T-helper 2 cell treated with Interferon-gamma antibody and Interleukin-4, amounts not matched to agents 5 μg/mL and 100 μg/mL, for 36 hours (primary cell): ENCODE data around the gene PRLR.
"Not testable (repeated sequence)": the region's sequence is repeated elsewhere in the genome, so short reads cannot be mapped to it uniquely, and the experiment has no call there.

ENCODE experiments used
- DNase-seq: peaks from one replicate; pipeline ENCODE4 v3.0.0; 2021; ENCODE audit warnings: low spot score
- H3K27ac Mint-ChIP-seq: one replicate; pipeline ENCODE4 v1.8.0; 2021; ENCODE audit warnings: mild to moderate bottlenecking, mixed read lengths
- H3K27me3 Mint-ChIP-seq: one replicate; pipeline ENCODE4 v1.8.0; 2021; ENCODE audit warnings: low read depth, mixed read lengths
- H3K36me3 Mint-ChIP-seq: one replicate; pipeline ENCODE4 v1.8.0; 2021; ENCODE audit warnings: low read depth, mixed read lengths
- H3K4me1 Mint-ChIP-seq: one replicate; pipeline ENCODE4 v1.8.0; 2021; ENCODE audit warnings: low read depth, mixed read lengths
- H3K4me3 Mint-ChIP-seq: one replicate; pipeline ENCODE4 v1.8.0; 2022; ENCODE audit warnings: mild to moderate bottlenecking, moderate library complexity, mixed read lengths
- H3K9me3 Mint-ChIP-seq: one replicate; pipeline ENCODE4 v1.8.0; 2021; ENCODE audit warnings: mixed read lengths

The PRLR gene

DNA sequence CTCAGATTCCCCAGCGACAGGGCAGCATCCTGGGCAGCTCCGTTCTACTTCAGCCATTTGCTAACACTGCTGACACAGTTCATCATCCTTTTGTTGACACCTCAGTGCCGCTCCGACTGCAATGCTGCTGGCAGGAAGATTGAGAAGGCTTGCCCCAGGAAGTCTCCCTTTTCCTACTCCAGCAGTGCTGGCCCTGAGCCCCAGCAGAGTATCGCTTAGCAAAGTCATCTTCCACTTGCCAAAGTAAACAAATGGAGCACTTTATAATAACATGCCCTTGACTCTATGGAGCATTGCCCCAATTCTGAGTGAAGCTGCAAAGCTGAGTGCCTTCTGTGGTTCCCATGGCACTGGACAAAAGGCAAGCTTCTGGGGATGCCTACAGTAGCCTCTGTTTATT is 32.2 kb downstream of the PRLR start:
- H3K27me3 Mint-ChIP-seq = peaks cover 8% of the 10 kb centered on the region
- no peak for DNase-seq
- no peaks in the 10 kb centered on the region for H3K9me3 Mint-ChIP-seq
- H3K4me1 Mint-ChIP-seq = no peaks in the 10 kb centered on the region
- H3K27ac Mint-ChIP-seq = no peak overlapping the region
- H3K36me3 Mint-ChIP-seq = no peaks in the 10 kb centered on the region
- no peak overlapping the region for H3K4me3 Mint-ChIP-seq

DNA sequence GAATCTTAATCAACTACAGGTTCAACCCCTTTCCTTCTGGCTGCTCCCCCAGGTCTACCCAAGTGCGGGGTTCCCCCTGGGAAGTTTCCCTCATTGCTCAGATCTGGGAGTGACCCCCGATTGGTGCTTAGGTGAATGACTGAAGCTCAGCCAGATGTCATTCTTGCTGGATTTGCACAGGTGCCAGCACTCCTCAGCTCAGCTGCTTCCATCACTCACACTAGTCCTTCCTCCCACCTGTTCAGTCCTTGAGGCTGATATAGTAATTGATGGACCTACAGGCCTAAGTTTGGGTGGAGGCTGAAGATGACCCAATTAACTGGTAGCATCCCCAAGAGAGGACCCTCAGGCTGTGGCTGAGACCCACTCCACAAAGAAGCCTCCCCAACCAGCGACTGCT is 32.9 kb downstream of the PRLR start:
- no peak for DNase-seq
- no peaks in the 10 kb centered on the region for H3K36me3 Mint-ChIP-seq
- H3K27me3 Mint-ChIP-seq = peaks cover 8% of the 10 kb centered on the region
- H3K4me3 Mint-ChIP-seq = no peak overlapping the region
- H3K27ac Mint-ChIP-seq = no peak overlapping the region
- H3K9me3 Mint-ChIP-seq = no peaks in the 10 kb centered on the region
- no peaks in the 10 kb centered on the region for H3K4me1 Mint-ChIP-seq

DNA sequence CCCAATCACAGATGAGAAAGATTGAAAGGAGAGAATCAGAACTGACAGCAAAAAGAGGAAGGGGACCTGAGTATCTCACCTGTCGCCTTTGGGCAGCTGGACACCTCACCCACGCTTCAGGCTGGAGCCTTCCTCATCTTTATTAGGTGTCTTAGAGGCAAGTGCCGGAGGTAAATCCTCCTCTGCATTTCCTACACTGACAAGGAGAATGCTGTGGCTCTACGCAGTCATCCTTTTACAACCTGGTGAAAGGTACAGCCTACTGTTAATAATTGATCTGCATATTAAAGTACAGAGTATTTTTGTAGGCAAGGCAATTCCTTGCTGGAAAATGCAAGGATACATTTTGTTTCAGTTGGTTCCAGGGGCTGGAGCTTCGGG is 34.8 kb downstream of the PRLR start:
- peaks cover 5% of the 10 kb centered on the region for H3K27me3 Mint-ChIP-seq

DNA sequence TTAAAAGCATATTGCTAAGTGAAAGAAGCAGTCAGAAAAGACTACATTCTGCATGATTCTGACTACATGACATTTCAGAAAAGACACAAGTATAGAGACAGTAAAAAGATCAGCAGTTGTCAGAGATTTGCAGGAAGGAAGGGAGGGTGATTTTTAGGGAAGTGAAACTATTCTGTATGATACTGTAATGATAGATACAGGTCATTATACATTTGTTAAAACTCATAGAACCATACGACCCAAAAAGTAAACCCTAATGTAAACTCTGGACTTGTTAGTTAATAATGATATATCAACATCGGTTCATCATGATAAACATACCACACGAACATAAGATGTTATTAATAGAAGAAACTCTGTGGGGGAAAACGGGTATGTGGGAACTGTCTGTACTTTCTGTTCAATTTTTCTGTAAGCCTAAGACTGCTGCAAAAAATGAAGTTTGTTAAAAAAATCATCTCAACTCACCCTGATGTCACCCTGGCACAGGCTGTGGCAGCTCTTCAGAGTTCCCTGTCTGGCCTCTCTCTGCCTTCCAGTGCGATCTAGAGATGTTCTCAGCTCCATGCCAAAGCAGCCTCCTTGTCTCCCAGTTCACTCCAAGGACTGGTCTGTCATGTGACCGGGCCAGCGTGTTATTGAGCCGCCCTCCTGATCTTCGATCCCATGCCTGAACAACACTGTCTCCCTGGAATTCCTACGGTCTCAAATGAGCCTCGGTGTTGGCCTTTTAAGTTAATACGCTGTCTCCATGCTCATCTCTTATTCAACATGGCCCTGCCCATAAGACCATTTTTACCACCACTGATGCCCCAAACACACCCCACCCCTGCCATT is 35.4 kb downstream of the PRLR start:
- Mint-ChIP-seq H3K36me3 (no peaks in the 10 kb centered on the region), H3K9me3 (no peaks in the 10 kb centered on the region), H3K4me1 (no peaks in the 10 kb centered on the region), H3K4me3 (no peak overlapping the region), H3K27me3 (peaks cover 3% of the 10 kb centered on the region), H3K27ac (no peak overlapping the region)
- no peak for DNase-seq

More for the DNA sequence above, 34.8 kb downstream of the PRLR start:
- Mint-ChIP-seq H3K4me3 (no peak overlapping the region), H3K27ac (no peak overlapping the region), H3K36me3 (no peaks in the 10 kb centered on the region), H3K9me3 (no peaks in the 10 kb centered on the region), H3K4me1 (no peaks in the 10 kb centered on the region)
- DNase-seq = no peak

DNA sequence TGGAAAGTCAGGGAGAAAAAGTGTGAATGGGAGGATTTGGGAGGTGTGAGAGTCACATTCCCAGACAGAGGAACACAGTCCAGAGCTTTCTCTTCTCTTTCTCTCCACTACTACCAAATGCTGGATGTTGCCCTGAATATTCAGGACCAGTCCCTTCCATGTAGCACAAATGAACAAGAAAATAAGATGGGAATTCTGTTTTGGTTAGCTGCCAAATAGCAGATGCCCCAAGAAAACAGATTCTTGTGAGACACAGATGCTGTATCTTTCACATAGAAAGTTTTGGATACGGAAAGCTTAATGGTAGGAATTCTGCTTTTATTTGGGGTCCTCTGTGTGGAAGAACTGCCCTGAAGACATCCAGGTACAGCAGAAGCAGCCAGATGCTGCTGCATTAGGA is 37.8 kb downstream of the PRLR start:
- no peak overlapping the region for H3K4me3 Mint-ChIP-seq
- H3K36me3 Mint-ChIP-seq = no peaks in the 10 kb centered on the region
- H3K4me1 Mint-ChIP-seq = no peaks in the 10 kb centered on the region
- H3K27me3 Mint-ChIP-seq = no peaks in the 10 kb centered on the region
- H3K27ac Mint-ChIP-seq = no peak overlapping the region
- DNase-seq = no peak
- H3K9me3 Mint-ChIP-seq = no peaks in the 10 kb centered on the region

DNA sequence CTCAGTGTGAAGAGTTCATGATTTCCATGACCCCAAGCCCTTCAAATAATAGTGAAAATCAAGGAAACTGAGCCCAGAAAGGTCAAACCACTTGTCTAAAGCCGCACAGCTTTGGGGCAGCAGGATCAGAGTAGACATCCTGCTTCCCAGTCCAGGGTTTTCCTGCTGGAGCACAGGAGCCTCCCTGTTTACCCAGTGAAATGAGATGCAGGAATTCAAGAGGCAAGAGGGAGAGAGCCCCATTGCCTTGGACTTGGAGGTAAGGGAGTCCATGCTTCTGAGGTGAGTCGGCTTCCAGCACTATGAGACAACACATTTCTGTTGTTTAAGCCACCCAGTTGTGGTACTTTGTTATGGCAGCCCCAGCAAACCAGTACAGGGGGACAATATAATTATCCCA is 40.5 kb downstream of the PRLR start:
- not testable (repeated sequence) for H3K36me3 Mint-ChIP-seq, H3K4me3 Mint-ChIP-seq

DNA sequence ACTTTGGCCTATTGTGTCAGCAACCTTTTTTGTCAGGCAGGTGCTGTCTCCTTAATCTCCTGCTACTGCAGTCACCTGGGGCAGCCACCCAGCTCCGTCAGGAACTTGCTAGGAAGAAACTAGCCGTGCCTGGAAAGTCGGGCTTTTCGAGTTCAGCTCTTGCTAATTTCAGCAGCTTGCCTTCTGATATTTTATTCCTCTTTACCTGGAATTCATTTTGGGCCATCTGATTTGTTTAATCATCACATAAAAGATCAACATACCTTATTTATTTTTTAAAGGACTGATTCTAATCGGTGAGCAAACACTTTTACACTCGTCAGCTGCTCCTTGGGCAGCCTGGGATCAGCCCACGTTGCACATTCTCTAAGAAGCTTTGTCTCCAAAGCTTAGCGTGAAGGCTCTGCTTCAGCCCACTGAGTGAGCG is 42.2 kb downstream of the PRLR start:
- H3K4me3 Mint-ChIP-seq = no peak overlapping the region

More for the DNA sequence above, 40.5 kb downstream of the PRLR start:
- not testable (repeated sequence) for H3K27me3 Mint-ChIP-seq, H3K9me3 Mint-ChIP-seq, H3K27ac Mint-ChIP-seq, DNase-seq, H3K4me1 Mint-ChIP-seq

DNA sequence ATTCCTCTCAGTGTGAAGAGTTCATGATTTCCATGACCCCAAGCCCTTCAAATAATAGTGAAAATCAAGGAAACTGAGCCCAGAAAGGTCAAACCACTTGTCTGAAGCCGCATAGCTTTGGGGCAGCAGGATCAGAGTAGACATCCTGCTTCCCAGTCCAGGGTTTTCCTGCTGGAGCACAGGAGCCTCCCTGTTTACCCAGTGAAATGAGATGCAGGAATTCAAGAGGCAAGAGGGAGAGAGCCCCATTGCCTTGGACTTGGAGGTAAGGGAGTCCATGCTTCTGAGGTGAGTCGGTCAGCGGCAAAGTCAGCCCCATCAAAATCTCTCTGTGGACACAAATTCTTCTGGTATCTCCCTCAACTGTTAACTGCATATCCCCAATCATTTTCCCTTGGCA is 42.7 kb downstream of the PRLR start:
- H3K4me3 Mint-ChIP-seq, H3K27ac Mint-ChIP-seq, DNase-seq, H3K9me3 Mint-ChIP-seq, H3K4me1 Mint-ChIP-seq, H3K36me3 Mint-ChIP-seq, H3K27me3 Mint-ChIP-seq: not testable (repeated sequence)

More for the DNA sequence above, 42.2 kb downstream of the PRLR start:
- no peaks in the 10 kb centered on the region for H3K4me1 Mint-ChIP-seq
- DNase-seq = no peak
- no peaks in the 10 kb centered on the region for H3K36me3 Mint-ChIP-seq
- no peak overlapping the region for H3K27ac Mint-ChIP-seq
- peaks cover 2% of the 10 kb centered on the region for H3K27me3 Mint-ChIP-seq
- H3K9me3 Mint-ChIP-seq = no peaks in the 10 kb centered on the region

DNA sequence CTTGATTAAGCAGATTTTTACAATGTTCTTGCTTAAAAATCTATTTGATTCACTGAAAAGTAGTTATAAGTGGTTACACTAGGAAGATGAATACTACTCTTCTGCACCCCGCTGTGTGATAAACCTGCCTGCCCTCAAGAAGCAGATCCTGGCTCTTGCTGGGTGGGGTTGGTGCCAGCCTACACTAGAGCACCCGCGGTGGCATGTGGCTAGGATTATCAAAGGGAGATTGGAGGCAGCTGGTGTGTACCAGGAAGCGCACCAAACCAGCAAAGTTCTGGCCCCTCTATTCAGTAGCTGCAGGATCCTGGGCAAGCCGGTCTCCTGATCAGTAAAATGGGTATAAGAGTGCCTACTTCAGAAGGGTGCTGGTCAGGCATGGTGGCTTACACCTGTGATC is 43.5 kb downstream of the PRLR start:
- Mint-ChIP-seq H3K27ac (no peak overlapping the region), H3K36me3 (no peaks in the 10 kb centered on the region), H3K4me3 (no peak overlapping the region), H3K9me3 (no peaks in the 10 kb centered on the region), H3K27me3 (peaks cover 5% of the 10 kb centered on the region), H3K4me1 (no peaks in the 10 kb centered on the region)
- DNase-seq = no peak

DNA sequence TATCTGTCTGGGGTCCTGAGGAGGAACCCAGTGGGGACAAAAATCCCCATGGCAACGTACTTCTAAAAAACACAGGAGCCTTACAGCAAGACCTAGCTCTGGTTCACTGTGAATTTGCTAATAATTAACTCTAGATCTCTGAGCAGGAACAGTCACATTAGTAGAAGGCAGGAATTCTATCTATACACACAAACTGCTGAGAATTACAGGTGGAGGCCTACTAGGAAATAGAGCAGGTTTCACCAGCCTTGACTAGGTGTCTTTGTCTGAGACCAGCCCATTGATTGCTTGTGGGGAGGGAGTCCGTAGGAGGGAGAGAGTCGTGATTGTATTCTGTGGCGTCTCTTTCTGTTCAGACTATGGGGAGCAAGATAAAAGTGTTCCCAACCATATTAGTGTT is 44.8 kb downstream of the PRLR start:
- no peak for DNase-seq
- Mint-ChIP-seq H3K27ac (no peak overlapping the region), H3K9me3 (no peaks in the 10 kb centered on the region), H3K36me3 (no peaks in the 10 kb centered on the region), H3K27me3 (peaks cover 7% of the 10 kb centered on the region), H3K4me1 (no peaks in the 10 kb centered on the region), H3K4me3 (no peak overlapping the region)

DNA sequence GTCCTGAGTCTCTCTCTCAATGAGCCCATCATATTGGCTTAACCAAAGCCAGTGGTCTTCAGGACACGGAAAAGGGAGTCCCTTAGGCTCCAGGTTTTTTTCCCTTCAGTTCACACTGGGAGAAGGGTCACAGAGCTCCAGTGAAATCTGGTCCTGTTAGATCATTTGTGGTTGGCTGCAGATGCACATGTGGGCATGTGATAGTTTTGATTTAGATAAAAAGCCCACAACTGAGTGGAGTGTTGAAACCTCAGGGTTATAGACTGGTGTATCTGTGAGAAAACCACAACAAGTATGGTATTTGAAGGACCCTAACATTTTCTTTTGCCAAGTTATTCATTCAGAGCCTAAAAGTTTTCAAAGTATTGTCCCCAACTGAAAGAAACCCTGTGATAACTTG is 46.7 kb downstream of the PRLR start:
- no peaks in the 10 kb centered on the region for H3K9me3 Mint-ChIP-seq
- H3K4me3 Mint-ChIP-seq = no peak overlapping the region
- peaks cover 9% of the 10 kb centered on the region for H3K27me3 Mint-ChIP-seq
- DNase-seq = no peak
- no peaks in the 10 kb centered on the region for H3K36me3 Mint-ChIP-seq
- no peak overlapping the region for H3K27ac Mint-ChIP-seq
- no peaks in the 10 kb centered on the region for H3K4me1 Mint-ChIP-seq

DNA sequence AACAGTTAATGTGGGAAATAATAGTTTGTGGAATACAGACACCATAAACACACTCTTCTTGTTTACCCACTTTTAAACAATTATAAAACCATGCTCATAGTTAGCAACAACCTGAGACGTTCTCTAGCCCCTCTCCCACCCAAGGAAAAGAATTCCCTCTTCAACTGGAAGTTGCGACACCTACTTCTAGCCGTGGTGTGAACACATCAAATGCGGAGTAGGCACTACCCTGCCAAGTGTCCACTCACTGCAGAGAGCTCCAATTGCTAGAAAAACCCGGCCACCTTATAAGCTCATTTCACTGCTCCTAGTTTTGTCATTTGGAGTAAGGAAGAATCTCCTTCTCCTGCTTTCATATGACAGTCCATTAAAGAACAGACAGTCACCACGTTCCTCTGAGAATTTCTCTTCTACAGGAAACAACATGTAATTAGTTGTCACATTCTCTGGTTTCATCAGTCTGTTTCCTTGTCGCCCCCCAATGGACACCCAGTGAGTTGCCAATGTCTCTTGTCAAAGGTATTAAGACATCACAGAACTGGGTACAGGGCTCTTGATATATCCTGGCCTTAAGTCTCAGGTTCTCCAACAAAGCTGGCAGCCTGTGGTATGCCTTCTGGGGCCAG is 47.3 kb downstream of the PRLR start:
- Mint-ChIP-seq H3K4me3 (no peak overlapping the region), H3K9me3 (no peaks in the 10 kb centered on the region), H3K36me3 (no peaks in the 10 kb centered on the region), H3K27ac (no peak overlapping the region), H3K4me1 (no peaks in the 10 kb centered on the region), H3K27me3 (peaks cover 9% of the 10 kb centered on the region)
- no peak for DNase-seq

DNA sequence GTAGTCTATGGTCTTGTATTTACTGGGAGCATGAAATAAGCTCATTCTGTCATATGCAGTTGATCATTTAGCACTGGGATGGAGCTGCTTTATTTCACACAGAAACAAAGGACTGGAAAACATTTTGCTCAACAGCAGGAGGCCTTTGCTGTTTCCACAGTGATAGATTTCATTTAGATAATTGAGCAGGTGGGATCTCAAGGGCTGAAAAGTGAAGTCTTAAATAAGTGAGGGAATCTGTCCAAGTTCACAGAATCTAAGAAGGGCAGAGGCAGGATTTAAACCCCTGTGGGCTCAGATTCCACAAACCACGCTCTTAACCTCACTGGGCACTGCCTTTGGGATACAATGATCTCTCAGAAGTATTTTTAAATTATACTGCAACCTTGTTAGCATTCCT is 47.8 kb downstream of the PRLR start:
- no peak for DNase-seq
- Mint-ChIP-seq H3K4me1 (no peaks in the 10 kb centered on the region), H3K36me3 (no peaks in the 10 kb centered on the region), H3K27me3 (peaks cover 9% of the 10 kb centered on the region), H3K9me3 (no peaks in the 10 kb centered on the region), H3K4me3 (no peak overlapping the region), H3K27ac (no peak overlapping the region)

DNA sequence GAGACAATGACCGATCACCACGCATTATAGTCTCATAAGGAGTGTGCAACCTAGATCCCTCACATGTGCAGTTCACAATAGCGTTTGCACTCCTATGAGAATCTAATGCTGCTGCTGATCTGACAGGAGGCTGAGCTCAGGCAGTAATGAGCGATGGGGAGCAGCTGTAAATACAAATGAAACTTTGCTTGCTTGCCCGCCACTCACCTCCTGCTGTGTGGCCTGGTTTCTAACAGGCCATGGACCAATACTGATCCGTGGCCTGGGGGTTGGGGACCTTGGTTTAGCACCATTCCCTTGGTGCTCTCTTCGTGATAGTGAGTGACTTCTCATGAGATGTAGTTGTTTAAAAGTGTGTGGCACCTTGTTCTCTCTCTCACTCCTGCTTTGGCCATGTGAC is 50.2 kb downstream of the PRLR start:
- H3K36me3 Mint-ChIP-seq = no peaks in the 10 kb centered on the region

DNA sequence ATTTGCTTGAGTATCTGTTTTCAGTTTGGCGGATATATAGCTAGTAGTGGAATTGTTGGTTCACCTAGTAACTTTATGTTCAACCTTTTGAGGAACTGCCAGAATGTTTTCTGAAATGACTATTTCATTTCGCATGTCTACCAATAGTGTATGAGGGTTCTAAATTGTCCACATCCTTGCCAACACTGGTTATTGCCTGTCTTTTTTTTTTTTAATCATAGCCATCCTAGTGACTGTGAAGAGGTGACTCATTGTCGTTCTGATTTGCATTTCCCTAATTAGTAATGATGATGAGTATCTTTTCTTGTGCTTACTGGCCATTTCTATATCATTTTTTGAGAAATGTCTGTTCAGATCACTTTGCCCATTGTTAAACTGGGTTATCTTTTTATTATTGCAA is 52.5 kb downstream of the PRLR start:
- no peak for DNase-seq
- Mint-ChIP-seq H3K27ac (no peak overlapping the region), H3K27me3 (peaks cover 7% of the 10 kb centered on the region), H3K4me1 (no peaks in the 10 kb centered on the region), H3K9me3 (no peaks in the 10 kb centered on the region), H3K4me3 (no peak overlapping the region), H3K36me3 (no peaks in the 10 kb centered on the region)

More for the DNA sequence above, 50.2 kb downstream of the PRLR start:
- Mint-ChIP-seq H3K27ac (no peak overlapping the region), H3K27me3 (peaks cover 7% of the 10 kb centered on the region), H3K4me3 (no peak overlapping the region), H3K4me1 (no peaks in the 10 kb centered on the region), H3K9me3 (no peaks in the 10 kb centered on the region)
- no peak for DNase-seq
